NCI-H128 (cell line): ENCODE results near the gene GDF9.

Experiments
- DNase-seq: peaks from one replicate; lab custom pipeline; 2025; ENCODE audit not compliant: unreplicated experiment; lab: John Stamatoyannopoulos, UW

Gene GDF9, protein sequence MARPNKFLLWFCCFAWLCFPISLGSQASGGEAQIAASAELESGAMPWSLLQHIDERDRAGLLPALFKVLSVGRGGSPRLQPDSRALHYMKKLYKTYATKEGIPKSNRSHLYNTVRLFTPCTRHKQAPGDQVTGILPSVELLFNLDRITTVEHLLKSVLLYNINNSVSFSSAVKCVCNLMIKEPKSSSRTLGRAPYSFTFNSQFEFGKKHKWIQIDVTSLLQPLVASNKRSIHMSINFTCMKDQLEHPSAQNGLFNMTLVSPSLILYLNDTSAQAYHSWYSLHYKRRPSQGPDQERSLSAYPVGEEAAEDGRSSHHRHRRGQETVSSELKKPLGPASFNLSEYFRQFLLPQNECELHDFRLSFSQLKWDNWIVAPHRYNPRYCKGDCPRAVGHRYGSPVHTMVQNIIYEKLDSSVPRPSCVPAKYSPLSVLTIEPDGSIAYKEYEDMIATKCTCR

DNA sequence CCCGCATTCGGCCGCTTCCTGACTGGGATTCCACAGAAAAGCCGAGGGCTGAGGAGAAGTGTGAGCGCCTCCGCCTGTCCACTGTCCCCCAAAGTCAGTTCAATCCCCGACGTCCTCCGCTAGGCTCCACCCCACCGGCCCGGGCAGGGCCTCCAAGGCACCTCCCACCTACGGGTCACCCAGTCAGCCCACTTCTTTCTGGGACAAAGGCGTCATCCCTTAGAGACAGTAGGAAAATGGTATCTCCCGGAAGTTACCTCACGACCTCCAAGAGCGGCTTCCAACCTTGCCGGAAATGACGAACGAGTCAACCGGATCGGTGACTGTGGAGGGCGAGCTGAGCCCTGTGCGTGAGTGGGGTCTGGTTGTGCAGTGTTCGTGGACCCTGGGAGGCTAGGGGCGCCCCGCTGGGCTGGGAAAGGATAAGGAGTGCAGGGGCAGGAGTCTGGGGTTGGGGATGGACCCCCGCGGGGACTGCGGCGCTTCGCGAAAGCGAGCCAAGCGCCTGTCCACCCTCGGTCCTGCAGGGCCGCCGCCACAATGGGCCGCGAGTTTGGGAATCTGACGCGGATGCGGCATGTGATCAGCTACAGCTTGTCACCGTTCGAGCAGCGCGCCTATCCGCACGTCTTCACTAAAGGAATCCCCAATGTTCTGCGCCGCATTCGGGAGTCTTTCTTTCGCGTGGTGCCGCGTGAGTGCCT is at the start of gene GDF9, which contains the start of gene UQCRQ:
Gene GDF9 (minus strand): TSS at position 128 of the 704 bp plus-strand sequence. CDS start 1,936 bp downstream, outside the sequence.
Gene UQCRQ (plus strand): TSS at position 301 of the 704 bp plus-strand sequence. CDS start 240 bp downstream, at position 541.
- DNase-seq, result peak; percentile 87

DNA sequence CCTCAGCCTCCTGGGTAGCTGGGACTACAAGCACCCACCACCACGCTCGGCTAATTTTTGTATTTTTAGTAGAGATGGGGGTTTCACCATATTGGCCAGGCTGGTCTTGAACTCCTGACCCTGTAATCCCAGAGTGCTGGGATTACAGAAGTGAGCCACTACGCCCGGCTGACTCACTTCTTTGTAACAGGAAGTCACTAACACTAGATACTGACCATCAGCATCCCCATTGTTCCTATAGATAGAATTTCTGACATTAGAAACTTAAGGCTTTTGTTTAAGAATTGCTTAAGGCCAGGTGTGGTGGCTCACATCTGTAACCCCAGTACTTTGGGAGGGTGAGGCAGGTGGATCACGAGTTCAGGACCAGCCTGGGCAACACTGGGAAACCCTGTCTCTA is 49.4 kb upstream of the GDF9 start:
- DNase-seq, result no peak

DNA sequence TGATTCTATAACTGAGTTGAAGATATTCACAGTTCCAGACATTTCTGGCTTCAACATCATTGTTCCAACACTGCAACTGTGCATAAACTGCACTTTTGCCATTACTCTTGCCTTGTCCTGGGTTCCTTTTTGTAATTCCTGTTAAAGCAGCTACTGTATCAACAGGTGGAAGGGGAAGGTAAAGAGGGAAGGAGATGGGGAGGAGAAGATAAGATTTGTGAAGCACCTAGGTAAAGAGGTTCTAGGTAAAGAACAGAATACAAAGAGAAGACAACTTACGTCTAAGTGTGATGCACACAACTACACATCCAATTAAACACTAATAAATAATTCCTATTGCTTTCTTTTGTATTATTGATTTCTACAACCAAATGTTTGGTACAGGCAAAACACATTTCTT is 43.4 kb upstream of the GDF9 start:
- DNase-seq, result no peak

DNA sequence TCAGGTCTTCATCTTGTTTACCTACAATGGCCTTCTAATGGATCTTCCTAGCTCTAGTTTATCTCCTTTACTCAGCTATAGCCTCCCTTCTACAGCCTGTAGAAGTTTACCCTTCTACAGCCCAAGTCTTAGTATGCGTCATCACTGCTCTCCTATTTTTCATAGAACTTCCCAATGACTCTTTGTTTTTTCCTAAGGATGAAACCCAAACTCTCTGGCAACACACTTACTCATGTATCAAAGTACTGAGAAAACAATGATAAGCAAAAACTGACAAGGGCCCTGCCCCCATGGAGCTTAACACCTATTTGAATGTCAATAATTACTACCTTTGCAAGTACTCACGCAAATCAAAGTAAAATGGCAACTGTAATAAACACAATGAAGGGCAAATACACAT is 40.9 kb upstream of the GDF9 start:
- DNase-seq, result no peak

DNA sequence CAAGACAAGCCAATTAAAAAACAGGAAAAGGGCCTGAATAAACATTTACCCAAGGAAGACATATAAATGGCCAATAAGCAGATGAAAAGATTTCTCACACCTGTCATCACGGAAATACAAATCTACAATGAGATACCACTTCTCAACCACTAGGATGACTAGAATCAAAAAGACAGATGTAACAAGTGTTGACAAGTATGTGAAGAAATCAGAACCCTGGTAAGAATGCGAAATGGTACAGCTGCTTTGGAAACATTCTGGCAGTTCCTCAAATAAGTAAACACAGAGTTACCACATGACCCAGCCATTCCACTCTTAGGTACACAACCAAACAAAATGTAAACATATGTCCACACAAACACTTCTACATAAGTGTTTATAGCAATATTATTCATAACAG is 39.7 kb upstream of the GDF9 start:
- no peak for DNase-seq

DNA sequence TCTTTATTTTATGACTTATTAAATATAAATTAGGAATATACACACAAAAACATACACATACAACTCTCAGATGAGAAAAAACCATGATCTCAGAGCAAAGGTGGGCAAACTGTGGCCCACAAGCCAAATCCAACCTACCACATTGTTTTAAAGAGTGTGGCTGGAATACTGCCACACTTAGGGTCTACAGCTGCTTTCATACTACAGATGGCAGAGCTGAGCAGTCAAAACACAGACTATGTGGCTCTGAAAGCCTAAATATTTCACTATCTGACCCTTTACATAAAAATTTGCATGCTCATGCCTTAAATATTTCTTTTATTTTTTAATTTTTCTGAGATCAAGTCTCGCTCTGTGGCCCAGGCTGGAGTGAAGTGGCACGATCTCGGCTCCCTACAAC is 35.5 kb upstream of the GDF9 start:
- no peak for DNase-seq

DNA sequence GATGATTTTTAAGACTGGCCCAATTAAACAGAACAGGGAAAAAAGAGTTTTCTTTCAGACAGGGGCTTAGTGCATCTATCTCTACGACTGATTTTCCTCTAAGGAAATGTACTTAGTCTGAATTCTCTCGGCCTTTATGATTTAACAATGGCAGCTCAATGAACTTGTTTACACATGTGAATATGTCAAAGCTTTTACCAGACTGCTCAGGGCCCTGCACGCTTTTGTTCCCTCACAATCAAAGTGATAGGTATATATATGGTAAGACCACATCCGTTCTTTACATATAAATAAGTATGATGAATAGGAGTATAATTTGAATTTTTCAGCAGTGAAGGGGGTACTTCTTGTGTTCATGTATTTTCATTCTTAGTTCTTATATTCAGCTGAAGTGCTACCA is 34.8 kb upstream of the GDF9 start:
- no peak for DNase-seq

DNA sequence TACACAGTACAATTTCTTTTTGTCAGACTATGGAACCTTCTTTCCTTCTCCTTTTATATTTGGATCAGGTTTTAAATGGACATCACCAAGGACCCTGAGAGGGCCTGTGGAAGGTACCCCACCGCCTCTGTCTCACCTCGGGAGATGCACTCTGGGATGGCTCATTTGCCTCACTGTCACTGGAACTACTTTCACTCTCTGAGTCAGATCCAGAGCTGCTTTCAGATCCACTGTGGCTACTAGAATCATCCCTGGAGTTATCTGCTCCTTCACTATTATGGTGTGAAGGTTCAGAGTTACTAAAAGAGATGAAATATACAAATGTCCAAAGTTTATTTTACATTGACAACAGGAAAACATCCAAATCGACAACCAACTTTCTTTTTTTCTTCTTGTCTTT is 31.8 kb upstream of the GDF9 start:
- no peak for DNase-seq

DNA sequence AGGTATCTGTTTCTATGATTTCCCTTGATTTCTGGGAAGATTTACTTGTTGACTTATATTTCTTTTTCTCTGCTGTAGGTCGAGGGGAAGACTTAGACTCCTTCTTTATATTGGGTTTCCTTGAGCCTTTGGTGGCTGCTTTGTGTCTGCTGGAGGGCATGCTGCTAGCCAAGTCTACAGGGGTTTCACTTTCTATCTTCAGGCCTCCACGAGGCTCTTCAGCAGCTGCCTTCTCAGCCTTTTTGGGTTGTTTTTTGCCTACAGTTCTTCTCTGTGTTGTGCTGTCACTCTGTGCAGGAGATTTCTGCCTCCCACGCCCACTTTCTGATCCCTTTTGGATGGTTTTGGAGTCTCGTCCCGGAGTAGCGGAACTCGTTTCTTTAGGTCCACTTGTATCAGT is 30.4 kb upstream of the GDF9 start:
- DNase-seq, result no peak

DNA sequence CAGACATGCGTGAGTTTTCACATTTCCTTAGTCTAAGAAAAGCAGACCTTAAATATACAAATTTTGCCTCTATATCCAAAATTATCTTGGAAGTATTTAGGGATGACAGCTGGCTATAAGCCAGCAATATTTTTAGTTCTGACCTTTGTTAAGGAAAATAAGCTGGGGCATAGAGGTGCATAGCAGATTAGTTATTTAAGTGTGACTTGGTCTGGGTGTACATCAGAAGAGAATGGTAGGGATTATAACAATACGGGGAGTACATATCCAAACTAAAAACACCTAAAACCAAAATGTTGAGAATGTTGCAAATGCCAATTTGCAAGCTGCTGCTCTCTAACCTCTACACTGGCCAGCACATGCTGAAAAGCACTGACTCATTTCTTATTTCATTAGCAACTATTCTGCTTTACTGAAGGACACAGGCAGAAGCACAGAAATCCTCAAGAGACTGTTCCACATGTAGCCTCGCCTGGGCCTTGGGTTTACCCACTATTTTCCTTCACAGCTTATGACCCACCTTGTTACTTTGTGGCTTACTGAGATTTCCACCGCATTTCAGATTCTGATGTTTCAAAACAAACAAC is 29.5 kb upstream of the GDF9 start:
- no peak for DNase-seq

DNA sequence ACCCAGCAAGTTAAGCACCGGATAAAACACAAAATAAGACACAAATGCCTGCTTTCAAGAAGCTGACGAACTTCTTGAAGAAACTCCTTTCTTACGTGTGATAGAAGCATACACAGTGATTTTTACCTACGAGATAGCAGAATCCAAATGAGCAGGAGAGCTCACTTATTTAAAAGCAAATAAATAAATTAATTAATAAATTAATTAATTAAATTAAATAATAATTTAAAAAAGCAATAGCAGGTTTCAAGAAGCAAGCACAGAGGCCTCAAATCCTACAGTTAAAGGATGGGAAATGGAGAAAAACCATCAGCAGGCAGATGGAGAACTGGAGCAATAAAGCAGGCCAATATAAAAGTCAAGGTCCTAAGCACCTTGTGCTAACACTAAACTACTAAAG is 24.5 kb upstream of the GDF9 start:
- DNase-seq, result no peak

DNA sequence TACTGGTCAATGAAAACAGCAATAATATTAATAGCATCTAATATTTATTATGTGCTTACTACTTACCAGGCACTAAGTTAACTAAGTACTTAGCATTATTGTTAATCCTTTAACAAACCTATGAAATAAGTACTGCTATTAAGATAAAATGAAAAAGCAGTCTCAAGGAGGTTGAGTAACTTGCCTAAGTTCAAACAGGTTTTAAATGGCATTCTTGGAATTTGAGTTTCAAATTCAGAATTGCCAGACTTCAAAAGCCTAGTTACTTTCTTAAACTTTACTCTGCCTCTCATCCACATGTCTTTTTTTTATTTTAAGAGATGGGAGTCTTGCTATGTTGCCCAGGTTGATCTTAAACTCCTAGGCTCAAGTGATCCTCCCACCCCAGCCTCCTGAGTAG is 23.2 kb upstream of the GDF9 start:
- no peak for DNase-seq

DNA sequence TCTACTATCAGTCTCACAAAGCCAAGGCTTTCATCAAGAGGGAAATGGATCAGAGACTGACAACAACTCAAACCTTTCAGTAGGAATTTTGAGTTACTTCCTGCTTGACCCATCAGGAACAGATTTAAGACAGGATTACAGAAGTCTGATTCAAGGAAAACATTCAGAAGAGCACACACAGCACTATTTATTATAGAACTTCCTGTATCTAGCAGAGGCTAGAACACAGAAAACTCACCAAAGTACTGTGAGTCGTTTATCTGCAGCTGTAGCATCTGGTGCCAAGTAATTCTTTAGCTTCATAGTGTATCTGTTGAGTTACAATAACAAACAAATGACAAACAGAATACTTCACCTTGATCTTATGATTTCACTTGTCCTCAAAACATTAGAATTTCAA is 21.0 kb upstream of the GDF9 start:
- no peak for DNase-seq

DNA sequence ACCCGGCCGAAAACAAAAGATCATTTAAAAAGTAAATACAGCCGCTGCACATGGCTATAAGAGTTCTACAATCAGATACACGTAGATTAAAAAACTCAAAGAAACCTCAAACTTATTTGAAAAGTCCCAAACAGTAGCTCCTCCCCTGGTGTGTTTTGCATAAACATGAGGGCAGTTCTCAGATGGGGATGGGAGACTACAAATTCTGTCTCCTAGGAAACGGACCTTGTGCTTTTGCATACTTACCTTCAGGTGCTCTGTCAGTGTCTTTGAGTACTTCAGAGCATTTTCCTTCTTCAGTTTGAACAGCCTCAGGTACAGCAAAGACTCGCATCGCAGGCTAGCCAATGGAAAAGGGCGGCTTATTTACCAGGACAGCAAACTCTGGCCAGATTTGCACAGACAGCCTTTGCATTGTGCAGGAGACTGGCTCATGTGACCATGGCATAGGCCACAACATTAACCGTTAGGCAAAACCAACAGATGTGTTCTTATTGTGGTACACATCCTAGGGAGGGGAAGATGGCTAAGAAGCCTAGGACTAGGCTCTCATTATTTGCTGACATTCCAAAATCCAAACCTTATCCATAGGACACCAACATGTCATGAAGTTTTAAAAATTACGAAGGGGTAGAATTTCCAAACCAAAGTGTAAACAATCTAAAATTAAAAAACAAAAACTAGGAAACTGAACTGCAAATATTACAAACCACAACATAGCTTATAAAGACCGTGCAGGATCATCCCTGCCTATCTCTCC is 20.0 kb upstream of the GDF9 start:
- no peak for DNase-seq

DNA sequence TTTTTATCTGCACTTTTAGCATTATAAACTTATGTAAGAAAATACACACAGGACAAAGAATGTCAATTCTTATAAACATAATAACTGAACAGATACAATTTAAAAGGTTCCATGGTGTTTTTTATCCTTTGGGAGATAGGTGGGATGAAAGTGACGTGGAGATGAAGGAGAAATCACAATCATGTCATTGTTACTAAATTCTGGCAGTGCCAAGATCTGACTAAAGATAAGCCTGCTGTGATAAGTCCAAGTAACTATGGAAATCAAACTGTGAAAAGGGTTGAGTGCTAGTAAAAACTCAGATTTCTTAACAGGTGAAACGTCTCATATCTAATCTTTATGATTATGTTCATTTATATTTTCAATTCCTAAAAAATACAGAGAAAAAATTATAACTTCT is 18.3 kb upstream of the GDF9 start:
- no peak for DNase-seq

DNA sequence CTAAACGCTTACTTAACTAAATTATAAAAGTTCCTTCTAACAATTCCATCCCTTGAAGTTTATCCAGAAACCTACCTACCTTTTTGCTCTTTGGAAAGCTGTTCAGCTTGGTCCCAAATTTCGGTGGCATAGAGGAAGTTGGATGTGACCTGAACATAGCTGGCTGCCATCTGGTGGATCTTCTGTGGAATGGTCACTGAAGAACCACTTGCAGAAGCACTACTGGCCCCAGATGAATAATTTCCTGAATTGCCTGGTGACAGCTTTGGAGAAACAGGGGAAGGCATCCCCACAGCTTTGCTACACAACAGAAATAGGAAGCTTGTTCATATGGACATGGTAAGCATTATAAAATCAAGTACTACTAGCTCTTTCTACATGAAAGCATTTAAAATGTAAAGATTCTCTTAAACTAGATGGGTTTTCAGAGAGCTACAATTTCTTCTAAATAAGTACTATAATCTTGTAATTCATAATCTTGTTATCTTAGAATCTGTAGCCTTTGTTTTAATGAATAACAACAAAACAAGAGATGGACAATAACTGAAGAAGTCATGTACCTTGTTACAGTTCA is 17.1 kb upstream of the GDF9 start:
- no peak for DNase-seq

DNA sequence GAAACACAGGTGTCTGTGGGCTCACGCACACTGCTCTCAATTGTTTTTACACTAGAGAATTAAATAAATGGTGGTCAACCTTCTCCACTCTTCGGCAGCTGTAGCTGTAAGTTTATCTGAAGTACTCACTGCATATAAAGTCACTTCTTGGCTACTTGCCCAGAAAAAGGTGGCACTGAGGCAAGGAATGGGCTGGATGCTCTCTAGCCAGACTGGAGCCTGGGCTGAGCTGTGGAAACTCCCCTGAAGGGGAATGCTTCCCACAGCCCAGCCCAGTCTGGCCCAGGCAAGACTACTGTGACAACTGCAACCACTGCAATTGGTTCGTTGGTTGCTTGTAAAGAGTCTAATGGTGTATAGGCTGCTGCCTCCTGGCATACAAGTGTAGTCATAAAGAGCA is 11.7 kb upstream of the GDF9 start:
- DNase-seq, result peak; percentile 38

DNA sequence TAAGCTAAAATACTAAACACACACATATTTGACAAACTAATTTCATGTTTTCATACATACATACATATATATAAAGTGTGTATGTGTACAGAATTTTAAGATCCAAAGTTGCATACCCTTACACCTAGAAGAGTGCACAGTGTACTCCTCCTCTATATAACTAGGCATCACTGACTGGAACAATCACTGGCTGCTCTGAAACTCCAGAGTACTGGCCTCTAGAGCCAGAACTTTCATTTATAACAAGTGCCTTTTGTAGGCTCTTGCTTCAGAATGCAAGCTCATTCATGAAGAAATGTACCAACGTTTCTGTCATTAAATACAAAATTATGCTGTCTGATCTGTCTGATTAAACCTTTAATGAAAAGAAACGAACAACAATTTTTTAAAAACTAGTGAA is 11.2 kb upstream of the GDF9 start:
- no peak for DNase-seq

DNA sequence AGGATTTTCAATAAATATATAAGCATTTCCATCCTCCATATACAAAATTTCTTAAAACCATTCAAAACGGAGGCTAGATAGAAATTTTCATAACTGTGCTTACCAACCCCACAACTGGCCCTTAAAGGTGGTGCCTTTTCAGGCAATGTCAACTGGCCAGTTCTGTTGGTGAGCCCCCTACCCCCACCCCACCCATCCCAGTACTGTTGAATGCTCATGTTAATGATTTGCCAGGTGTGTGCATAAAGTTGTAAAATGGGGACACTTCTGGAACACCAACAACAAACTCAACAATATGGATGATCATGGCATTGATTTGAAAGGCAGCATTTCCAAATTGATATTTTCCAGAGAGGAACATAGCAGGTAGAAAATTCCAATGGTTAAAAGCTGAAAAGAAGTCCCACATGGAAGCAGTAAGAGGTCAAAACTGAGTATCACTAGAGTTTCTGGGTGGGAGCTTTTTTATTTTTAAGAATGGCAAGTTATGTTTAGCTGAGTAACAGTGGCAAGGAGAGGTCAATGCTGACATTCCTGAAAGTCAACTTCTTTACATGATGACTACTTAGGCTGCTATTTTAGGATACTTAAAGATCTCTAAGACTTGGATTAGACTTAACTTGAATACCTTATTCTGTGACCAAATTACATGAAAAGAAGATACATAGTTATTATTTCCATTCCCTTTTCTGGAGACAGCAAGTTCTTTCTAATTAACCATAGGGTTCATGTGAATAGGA is 9.9 kb upstream of the GDF9 start:
- no peak for DNase-seq

DNA sequence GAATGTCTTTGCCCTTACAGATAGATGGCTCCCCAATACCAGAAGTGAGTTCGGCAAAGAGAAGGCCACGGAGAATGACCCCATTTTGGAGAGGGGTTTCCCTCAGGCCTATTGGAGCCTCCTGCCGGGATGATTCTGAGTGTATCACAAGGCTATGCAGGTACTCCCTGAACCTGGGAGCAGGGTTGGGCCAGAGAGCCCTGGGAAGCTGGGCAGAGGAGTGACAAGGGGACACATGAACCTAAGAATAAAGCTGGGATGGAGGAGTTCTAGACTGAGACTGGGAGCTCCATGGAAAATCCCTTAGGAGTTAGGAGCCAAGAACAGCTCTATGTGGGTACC is 7.6 kb upstream of the GDF9 start:
- DNase-seq, result no peak
